Astrocyte (in vitro differentiated cells and primary cell): ENCODE measurements around the gene LMOD1.

Experiments used
- CTCF ChIP-seq: IDR thresholded peaks from 2 replicates; pipeline ENCODE4 v1.5.1; 2011; ENCODE audit warnings: low read depth, mild to moderate bottlenecking, inconsistent platforms, low read length, moderate library complexity; ENCODE audit not compliant: insufficient read depth
- EZH2 ChIP-seq: IDR thresholded peaks from 2 replicates; pipeline ENCODE4 v1.6.1; 2012; ENCODE audit warnings: mild to moderate bottlenecking, low read length, inconsistent platforms; ENCODE audit not compliant: insufficient read depth

GRCh38 chr1:201914456-201915235, 31.7 kb downstream of the LMOD1 start:
- TF ChIP-seq CTCF (no peak), EZH2 (no peak)
